Fibroblast of gingiva (primary cell): Measurements from ENCODE around the gene KIF22.
A peak's percentile ranks its signal among the peaks of the same experiment; 100 is the strongest.

Experiments used
- DNase-seq: peaks from one replicate; pipeline ENCODE4 v3.0.0-alpha.2; 2011; ENCODE audit warnings: low read depth

Gene KIF22

DNA sequence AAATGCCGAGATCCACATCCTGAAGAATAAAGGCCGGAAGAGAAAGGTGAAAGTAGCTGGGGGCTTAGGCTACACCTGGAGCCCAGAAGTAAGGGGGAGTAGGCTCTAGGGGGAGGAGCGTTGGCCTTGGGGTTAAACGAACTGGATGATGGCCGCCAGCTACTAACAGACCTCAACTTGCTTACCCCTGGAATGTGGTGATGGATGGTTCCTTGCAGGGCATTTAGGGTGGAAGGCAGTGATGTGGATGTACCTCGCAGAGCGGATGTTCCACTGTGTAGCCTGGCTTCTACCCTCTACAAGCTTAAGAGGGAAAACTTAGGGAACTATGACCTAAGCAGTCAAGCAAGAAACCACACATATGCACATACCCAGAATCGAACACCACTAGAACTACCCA, 13.5 kb downstream of the KIF22 start:
- DNase-seq: no peak

DNA sequence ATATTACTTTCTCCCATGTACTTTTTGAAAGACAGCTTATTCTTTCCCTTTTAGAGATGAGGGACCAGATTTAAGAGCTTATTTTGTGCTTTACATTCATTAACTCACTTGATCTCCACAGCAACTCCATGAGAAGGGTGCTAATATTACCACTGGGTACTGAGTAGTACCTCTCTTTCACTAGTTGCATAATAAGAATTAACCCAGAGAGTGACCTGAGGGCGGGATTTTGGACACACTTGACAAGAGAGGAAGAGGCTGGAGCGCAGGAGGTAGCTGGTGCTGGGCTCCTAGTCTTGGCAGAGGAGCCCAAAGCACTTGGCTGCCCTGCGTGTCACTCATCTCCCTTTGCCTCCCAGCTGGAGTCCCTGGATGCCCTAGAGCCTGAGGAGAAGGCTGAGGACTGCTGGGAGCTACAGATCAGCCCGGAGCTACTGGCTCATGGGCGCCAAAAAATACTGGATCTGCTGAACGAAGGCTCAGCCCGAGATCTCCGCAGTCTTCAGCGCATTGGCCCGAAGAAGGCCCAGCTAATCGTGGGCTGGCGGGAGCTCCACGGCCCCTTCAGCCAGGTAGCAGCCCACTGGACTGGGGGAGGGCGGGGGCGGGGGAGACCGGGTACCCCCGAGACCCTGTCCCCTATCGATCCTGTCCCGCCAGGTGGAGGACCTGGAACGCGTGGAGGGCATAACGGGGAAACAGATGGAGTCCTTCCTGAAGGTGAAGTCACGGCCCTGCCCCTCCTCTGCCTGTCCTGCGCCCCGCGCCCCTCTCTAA, 14.1 kb downstream of the KIF22 start:
- DNase-seq: peak; percentile 34

DNA sequence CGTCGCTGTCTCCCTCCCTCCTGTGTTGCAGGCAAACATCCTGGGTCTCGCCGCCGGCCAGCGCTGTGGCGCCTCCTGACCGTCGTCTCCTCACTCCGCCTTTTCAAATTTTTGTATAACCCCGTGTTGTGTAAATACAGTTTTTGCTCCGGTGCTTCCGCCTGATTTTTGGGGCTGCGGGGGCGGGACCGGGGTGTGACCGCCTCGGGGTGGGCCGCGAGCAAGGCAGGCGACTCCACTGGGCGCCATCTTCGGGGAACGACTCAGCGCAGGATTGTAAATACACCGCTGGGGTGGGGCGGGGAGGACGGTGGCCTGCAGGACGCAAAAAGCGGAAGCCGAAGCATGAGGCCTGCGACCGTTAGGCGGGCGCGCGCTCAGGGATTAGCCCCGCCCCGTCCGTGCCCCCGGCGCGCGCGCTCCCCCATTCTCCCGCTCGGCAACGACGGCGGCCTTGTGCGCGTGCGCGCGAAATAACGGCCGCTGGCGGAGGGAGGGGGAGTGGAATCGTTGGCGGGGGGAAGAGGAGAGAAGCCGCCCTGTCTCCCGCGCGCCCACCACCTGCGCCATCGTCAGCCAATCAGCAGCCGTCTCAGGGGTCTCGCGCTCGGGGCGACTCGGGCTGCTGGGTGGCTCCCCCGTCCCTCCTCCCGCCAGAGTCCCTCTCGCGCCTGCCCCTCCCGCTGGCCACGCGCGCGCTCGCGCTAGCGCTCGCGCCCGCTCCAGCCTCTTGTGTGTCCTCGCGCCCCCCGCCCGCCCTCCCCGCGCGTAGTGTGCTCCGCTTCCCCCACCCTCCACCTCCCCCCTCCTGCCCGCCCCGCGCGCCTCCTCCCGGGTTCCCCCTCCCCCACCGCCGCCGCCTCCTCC, 14.9 kb downstream of the KIF22 start:
- DNase-seq: peak; percentile 98

DNA sequence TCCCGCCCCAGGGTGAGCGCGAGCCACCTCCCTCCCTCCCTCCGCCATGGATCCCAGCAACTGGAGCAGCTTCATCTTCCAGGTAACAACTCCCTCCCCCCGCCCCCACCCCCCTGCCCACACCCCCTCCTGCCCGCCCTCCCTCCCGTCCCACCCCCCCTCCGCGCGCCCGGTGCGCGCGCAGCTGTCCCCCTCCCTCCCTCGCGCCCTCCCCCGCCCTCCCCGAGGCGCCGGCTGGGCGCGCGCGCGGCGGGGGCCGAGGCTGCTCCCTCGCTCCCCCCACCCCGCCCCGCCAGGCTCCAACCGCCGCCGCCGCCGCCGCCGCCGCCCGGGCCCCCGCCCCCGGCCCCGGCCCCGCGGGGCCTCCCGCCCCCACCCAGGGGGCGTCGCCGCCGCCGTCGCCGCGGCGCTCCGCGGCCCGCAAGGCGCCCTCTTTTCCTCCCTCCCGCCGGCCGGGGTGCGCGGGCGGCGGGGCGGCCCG, 15.6 kb downstream of the KIF22 start, which contains the start of gene MAZ:
Gene MAZ, plus strand, starts transcription at position 431 of the 481 bp plus-strand sequence. CDS start 173 bp downstream, outside the sequence.
- DNase-seq: no peak

DNA sequence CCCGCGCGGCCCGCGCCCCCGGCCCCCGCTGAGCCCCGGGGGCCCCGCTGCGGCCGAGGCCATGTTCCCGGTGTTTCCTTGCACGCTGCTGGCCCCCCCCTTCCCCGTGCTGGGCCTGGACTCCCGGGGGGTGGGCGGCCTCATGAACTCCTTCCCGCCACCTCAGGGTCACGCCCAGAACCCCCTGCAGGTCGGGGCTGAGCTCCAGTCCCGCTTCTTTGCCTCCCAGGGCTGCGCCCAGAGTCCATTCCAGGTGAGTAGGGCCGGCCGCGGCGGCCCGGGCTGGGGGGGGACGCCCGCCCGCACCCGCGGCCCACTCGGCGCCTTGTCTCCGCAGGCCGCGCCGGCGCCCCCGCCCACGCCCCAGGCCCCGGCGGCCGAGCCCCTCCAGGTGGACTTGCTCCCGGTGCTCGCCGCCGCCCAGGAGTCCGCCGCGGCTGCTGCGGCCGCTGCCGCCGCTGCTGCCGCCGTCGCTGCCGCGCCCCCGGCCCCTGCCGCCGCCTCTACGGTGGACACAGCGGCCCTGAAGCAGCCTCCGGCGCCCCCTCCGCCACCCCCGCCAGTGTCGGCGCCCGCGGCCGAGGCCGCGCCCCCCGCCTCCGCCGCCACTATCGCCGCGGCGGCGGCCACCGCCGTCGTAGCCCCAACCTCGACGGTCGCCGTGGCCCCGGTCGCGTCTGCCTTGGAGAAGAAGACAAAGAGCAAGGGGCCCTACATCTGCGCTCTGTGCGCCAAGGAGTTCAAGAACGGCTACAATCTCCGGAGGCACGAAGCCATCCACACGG, 16.3 kb downstream of the KIF22 start:
- DNase-seq: no peak

DNA sequence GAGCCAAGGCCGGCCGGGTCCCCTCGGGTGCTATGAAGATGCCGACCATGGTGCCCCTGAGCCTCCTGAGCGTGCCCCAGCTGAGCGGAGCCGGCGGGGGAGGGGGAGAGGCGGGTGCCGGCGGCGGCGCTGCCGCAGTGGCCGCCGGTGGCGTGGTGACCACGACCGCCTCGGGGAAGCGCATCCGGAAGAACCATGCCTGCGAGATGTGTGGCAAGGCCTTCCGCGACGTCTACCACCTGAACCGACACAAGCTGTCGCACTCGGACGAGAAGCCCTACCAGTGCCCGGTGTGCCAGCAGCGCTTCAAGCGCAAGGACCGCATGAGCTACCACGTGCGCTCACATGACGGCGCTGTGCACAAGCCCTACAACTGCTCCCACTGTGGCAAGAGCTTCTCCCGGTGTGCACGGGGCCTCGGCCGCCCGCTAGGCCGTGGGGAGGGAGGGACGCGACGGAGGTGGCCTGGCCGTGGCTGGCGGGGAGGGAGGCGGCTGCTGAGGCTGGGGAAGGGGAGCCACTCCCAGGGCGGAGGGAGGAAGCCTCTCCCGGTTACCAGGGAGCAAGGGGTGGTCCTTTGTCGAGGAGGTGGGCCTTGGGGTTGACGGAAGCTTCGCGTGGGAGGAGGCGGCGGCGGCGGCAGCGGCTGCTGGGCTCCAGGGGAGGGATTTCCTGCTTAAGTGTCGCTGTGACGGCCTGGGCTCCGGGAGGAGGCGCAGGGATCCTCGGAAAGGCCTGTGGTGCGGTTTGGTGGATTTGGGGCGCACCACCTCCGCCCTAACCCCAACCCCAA, 17.1 kb downstream of the KIF22 start:
- peak; percentile 96 for DNase-seq

DNA sequence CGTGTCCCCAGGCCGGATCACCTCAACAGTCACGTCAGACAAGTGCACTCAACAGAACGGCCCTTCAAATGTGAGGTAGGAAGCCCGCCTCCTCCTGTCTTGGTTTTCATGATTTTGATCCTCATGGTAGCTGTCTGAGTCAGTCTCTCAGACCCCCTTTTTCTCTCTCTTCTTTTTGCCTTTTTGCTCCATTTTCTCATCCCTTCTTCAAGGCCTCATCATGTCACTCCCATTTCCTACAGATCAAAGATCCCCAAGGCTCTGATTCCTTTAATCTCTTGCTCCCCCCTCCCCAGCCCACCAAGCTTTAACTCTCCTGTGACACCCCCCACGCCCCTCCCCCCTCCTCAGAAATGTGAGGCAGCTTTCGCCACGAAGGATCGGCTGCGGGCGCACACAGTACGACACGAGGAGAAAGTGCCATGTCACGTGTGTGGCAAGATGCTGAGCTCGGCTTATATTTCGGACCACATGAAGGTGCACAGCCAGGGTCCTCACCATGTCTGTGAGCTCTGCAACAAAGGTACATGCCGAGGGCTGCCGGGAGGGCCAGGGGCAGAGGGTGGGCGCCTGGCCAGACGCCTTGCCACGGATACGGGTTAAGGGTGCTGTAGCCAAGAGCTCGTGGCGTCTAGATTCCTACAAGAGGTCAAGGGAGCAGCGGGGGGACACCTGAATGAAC, 17.8 kb downstream of the KIF22 start:
- no peak for DNase-seq

DNA sequence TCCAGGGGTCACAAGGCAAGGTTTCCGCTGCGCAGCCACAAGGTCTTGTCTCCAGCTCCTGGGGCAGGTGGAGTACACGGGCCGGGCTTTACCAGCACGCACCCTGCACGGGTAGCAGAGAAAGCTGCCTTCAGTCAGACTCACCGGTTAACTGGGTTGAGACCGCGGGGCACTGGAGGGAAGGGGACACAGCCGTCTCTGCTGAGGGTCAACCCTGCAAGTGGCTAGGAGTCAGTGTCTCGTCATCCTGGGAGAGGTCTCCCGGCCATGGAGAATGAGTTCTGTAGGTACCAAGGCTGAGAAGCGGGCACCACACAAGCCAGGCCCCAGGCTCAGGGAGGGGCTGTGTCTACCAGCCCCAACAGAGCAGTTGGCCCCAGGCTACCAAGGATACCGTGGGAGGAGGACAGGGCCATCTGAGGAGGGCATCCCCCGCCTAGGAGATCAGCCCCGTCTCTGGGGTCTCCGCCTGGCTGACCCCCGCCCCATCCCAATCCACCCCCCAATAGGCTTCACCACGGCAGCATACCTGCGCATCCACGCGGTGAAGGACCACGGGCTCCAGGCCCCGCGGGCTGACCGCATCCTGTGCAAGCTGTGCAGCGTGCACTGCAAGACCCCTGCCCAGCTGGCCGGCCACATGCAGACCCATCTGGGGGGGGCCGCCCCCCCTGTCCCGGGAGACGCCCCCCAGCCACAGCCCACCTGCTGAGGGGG, 18.6 kb downstream of the KIF22 start:
- no peak for DNase-seq

DNA sequence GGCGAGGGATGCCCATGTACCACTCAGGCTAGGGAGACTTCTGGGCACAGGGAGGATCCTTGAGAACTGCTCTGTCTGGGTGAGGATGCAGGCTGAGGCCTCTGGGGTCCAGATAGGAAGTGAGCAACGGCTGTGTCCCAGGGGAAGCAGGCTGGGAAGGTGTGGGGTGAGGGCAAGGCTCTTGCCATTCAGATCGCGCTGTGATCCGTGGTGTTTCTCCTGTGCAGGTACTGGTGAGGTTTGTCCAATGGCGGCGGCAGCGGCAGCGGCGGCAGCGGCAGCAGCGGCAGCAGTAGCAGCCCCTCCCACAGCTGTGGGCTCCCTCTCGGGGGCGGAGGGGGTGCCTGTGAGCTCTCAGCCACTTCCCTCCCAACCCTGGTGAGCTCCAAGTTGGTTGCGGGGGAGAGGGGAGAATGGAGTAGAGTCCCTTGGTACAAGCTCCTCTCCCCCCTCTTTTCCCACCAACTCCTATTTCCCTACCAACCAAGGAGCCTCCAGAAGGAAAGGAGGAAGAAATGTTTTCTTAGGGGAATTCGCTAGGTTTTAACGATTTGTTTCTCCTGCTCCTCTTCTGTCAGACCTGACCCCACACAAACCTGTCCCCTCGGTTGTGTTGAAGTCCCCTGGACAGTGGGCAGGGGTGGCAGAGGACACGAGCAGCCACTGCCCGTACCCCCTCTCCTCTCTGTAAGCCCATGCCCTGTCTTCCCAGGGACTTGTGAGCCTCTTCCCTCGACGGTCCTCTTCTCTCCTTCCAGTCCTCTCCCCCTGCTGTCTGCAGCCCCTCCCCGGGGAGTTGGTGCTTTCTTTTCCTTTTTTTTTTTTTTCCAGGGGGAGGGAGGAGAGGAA, 19.5 kb downstream of the KIF22 start:
- DNase-seq: no peak

DNA sequence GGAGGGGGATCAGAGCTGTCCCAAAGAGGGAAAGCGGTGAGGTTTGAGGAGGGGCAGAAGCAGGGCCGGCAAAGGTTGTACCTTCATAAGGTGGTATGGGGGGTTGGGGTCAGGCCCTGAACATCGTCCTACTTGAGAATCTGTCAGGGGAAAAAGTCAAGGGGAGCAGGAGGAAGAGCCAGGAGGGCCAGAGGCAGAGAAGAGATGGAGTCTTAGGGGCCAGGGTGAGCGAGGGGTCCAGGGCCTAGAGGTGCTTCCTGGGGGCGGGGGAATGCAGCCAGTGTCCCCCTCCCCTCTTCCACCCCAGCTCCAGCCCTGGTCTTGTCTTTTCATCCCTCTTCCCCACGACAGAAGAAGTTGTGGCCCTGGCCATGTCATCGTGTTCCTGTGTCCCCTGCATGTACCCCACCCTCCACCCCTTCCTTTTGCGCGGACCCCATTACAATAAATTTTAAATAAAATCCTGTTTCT, 20.2 kb downstream of the KIF22 start:
- DNase-seq: no peak

DNA sequence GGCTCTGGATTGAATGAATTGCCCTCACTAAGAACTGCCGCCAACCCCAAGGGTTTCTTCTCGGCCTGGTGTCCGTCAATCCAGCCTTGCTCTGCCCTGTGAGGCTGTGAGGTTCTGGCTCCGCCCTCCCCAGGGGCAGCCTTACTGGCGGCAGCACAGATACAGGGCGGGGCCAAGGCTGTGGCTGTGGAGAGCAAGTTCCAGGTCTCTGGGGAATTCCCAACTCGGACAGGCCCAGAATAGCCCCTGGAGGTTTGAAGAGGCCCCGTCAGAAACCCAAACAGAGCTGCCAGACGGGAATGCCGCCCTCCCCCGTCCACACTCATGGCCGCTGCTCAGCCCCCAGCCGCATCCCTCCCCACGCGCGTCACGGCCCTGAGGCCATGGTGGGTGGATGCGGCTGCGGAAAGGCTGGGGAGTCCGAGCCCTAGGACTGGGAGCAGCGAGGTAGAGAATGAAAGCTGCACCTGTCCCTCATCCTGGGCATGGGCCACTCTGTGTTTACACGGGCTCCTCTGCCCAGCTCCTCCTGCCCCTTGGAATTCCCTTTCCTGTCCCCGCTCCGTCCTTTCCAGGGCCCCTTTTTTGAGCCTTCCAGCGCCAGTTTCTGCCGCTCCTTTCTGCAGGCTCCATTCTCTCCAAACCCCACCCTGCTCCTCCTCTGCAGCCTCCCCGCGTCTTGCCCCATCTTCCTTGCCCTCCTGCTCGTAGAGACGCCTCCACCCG, 20.8 kb downstream of the KIF22 start:
- DNase-seq: peak; percentile 98

DNA sequence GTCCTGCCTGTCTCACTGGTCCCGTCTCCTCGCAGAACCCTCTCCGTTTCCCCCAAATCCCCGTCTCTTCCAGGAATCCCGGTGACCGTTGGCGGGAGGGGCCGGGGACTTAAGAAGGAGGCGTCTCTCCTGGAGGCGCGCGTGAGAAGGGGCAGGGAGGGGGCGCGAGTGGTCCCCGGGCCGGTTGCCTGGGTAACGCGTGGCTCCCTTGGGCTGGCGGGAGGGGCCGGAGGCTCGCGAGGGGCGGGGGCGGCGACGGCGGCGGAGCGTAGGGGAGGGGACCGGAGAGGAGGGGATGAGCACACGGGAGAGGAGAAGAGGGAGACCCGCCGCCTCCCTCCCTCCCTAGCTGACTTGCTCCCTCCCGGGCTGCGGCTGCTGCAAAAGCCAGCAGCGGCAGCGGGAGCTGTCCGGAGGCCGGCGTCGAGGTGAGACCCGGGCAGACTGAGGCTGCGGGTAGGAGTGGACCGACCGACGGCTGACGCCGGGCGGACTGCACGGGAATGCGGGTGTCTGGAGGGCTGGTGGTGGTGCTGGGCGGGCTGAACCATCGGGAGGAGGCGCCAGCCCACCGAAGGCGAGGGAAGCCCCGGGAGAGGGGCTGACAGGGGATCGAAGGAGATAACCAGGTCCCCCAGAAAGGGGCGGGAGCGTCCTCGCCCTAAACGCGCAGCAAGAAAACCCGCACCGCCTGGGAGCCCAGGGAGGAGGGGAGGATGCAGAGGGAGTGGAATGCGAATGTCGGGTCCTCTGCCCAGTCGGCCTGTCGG, 21.5 kb downstream of the KIF22 start, which contains the start of gene PRRT2:
Gene PRRT2, plus strand, starts transcription at position 298 of the 770 bp plus-strand sequence. CDS start 862 bp downstream, outside the sequence.
- peak; percentile 54 for DNase-seq

DNA sequence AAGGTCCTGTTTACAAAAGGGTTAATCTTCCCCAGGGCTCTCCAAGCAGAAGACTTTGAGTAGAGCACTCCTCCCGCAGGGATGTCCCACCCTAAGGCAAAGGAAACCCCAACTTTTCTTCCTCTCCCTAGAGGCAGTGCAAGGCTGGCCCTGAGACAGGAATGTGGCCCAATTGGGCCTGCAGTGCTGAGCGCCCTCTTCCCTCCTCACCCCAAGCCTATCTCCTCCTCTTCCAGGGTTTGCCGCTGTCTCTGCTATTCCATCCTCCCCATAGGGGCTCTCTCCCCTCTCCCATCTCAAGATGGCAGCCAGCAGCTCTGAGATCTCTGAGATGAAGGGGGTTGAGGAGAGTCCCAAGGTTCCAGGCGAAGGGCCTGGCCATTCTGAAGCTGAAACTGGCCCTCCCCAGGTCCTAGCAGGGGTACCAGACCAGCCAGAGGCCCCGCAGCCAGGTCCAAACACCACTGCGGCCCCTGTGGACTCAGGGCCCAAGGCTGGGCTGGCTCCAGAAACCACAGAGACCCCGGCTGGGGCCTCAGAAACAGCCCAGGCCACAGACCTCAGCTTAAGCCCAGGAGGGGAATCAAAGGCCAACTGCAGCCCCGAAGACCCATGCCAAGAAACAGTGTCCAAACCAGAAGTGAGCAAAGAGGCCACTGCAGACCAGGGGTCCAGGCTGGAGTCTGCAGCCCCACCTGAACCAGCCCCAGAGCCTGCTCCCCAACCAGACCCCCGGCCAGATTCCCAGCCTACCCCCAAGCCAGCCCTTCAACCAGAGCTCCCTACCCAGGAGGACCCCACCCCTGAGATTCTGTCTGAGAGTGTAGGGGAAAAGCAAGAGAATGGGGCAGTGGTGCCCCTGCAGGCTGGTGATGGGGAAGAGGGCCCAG, 22.4 kb downstream of the KIF22 start:
- no peak for DNase-seq

DNA sequence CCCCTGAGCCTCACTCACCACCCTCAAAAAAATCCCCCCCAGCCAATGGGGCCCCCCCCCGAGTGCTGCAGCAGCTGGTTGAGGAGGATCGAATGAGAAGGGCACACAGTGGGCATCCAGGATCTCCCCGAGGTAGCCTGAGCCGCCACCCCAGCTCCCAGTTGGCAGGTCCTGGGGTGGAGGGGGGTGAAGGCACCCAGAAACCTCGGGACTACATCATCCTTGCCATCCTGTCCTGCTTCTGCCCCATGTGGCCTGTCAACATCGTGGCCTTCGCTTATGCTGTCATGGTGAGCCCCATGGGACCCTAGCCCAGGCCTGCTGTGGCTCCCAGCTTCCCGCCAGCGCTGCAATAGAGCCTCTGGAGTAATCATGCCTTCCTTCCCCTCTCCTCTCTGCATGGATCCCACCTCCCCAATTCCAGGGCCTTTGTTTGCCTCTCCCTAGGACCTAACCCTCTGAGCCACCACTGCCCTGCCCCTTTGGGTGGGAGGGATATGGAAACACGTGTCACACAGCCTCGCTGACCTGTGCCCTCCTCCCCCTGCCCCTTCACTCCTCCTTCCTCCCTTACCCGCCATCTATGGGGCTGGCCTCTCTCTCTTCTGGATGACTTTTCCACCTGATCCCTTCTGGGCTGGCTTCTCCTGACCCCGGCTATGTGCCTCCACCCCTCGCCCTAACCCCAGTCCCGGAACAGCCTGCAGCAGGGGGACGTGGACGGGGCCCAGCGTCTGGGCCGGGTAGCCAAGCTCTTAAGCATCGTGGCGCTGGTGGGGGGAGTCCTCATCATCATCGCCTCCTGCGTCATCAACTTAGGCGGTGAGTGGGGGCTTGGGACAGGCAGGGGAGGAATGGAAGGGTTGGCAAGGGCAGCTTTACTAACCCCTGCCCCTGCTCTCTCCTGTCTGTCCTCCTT, 23.4 kb downstream of the KIF22 start:
- DNase-seq: no peak

DNA sequence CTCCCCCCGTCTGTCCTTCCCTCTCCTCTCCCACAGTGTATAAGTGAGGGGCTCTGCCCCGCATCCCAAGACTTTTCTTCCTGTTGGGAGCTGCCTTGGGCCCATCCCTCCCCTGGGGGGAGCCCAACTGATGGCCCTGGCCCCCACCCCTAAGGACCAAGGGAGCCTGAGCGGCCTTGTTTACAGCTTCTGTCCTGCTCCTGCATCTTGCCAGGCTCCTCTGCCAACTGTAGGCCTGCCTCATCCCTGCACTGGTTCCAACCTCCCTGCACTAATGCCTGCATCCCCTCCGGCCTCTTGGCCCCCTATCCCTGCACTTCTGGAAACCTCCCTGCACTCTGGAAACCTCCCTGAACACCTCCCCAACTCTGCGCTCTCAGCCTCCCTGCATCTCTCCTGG, 24.0 kb downstream of the KIF22 start:
- no peak for DNase-seq
